ENCODE results near the gene PIGW. TPM values are rescaled to one million over a fixed set of nuclear protein-coding genes. Genes with fewer than 3 reads are reported as not detected.

Gene PIGW
- total and polyA plus RNA-seq, 2 experiments from 2014 or later, result 5.1 to 8.6 TPM

GRCh38 chr17:36514856-36515255 lies 19.9 kb upstream of the PIGW start:
- H3K9me3 ChIP-seq (ENCODE audit: low read depth), result no peaks in the 10 kb centered on the region
- DNase-seq, result no peak
- H2AFZ ChIP-seq, result no peak overlapping the region
- H3K9ac ChIP-seq, result no peak overlapping the region
- H3K9me2 ChIP-seq (ENCODE audit: insufficient read depth), result no peaks in the 10 kb centered on the region
- H3K79me2 ChIP-seq (ENCODE audit: insufficient read depth), result no peaks in the 10 kb centered on the region
- 96 to 97% methylated on average over 3 of the region's 3 CpGs for whole genome bisulfite sequencing, 2 experiments (ENCODE audit: low coverage in 1 of 2, low lambda C conversion rate in 2 of 2, missing lambda C conversion rate in 2 of 2)
- no peaks in the 10 kb centered on the region for H3K4me1 ChIP-seq (ENCODE audit: insufficient read depth)
- 0 out of 2 replicates have a peak, but pooled peaks cover 8% of the 10 kb centered on the region for H3F3A ChIP-seq (ENCODE audit: insufficient read depth)
- peaks cover 16% of the 10 kb centered on the region; the same call in 1 of the 2 replicates for H3K36me3 ChIP-seq (ENCODE audit: low read depth)
- H3K4me3 ChIP-seq, result no peak overlapping the region
- H3K4me2 ChIP-seq (ENCODE audit: unreplicated experiment), result no peak overlapping the region
- in situ Hi-C loops (cut with MboI), result loop anchor here (25.0 kb wide), 2 partner anchors 678 to 1428 kb away; no protein-coding TSS in a partner anchor
- H4K20me1 ChIP-seq (ENCODE audit: insufficient read depth), result no peaks in the 10 kb centered on the region
- H3K27ac ChIP-seq, result no peak overlapping the region
- TF ChIP-seq EZH2 (IDR thresholded peaks at IDR 0.05; ENCODE audit: insufficient read depth, poor library complexity, severe bottlenecking), result no peak
- TF ChIP-seq EZH2phosphoT487 (IDR thresholded peaks at IDR 0.05; ENCODE audit: insufficient read depth, low read depth), result no peak
- no peaks in the 10 kb centered on the region for H3K27me3 ChIP-seq (replicated peaks; ENCODE audit: insufficient read depth)

- Histone ChIP-seq H3K9me3 (ENCODE audit: low read depth) (no peaks in the 10 kb centered on the region), H3K9me2 (ENCODE audit: insufficient read depth) (no peaks in the 10 kb centered on the region), H3K36me3 (ENCODE audit: low read depth) (peaks cover 26% of the 10 kb centered on the region), H3K79me2 (ENCODE audit: insufficient read depth) (no peaks in the 10 kb centered on the region), H3K4me2 (ENCODE audit: unreplicated experiment) (no peak overlapping the region), H3K4me1 (ENCODE audit: insufficient read depth) (no peaks in the 10 kb centered on the region), H2AFZ (no peak overlapping the region), H3K9ac (no peak overlapping the region), H3K27me3 (replicated peaks; ENCODE audit: insufficient read depth) (no peaks in the 10 kb centered on the region), H3K27ac (no peak overlapping the region), H3F3A (ENCODE audit: insufficient read depth) (0 out of 2 replicates have a peak, but pooled peaks cover 8% of the 10 kb centered on the region), H4K20me1 (ENCODE audit: insufficient read depth) (no peaks in the 10 kb centered on the region), H3K4me3 (no peak overlapping the region)
- no peak for TF ChIP-seq EZH2 (IDR thresholded peaks at IDR 0.05; ENCODE audit: insufficient read depth, poor library complexity, severe bottlenecking)
- in situ Hi-C loops (cut with MboI), result loop anchor here (25.0 kb wide), 2 partner anchors 679 to 1429 kb away; no protein-coding TSS in a partner anchor
- WGBS, 2 experiments (ENCODE audit: low coverage in 1 of 2, low lambda C conversion rate in 2 of 2, missing lambda C conversion rate in 2 of 2), result 80 to 93% methylated on average over 4 of the region's 4 CpGs
- no peak for DNase-seq
Observed at GRCh38 chr17:36515837-36516236, 18.9 kb upstream of the PIGW start.

- Histone ChIP-seq H2AFZ (no peak overlapping the region), H3K9me3 (ENCODE audit: low read depth) (no peaks in the 10 kb centered on the region), H3F3A (ENCODE audit: insufficient read depth) (0 out of 2 replicates have a peak, but pooled peaks cover 8% of the 10 kb centered on the region), H3K79me2 (ENCODE audit: insufficient read depth) (peaks cover 3% of the 10 kb centered on the region; the same call in 1 of the 2 replicates), H4K20me1 (ENCODE audit: insufficient read depth) (no peaks in the 10 kb centered on the region), H3K36me3 (ENCODE audit: low read depth) (peaks cover 39% of the 10 kb centered on the region), H3K4me3 (no peak overlapping the region), H3K9ac (no peak overlapping the region), H3K4me2 (ENCODE audit: unreplicated experiment) (no peak overlapping the region), H3K9me2 (ENCODE audit: insufficient read depth) (no peaks in the 10 kb centered on the region), H3K27ac (no peak overlapping the region), H3K27me3 (replicated peaks; ENCODE audit: insufficient read depth) (no peaks in the 10 kb centered on the region), H3K4me1 (ENCODE audit: insufficient read depth) (peaks cover 9% of the 10 kb centered on the region; the same call in 1 of the 2 replicates)
- in situ Hi-C loops (cut with MboI), result loop anchor here (25.0 kb wide), 2 partner anchors 686 to 1436 kb away; no protein-coding TSS in a partner anchor
- DNase-seq, result no peak
- WGBS, 2 experiments (ENCODE audit: low coverage in 1 of 2, low lambda C conversion rate in 2 of 2, missing lambda C conversion rate in 2 of 2), result 17 to 56% methylated on average over 1 to 2 of the region's 2 CpGs
- TF ChIP-seq EZH2phosphoT487 (IDR thresholded peaks at IDR 0.05; ENCODE audit: insufficient read depth, low read depth) (no peak), EZH2 (IDR thresholded peaks at IDR 0.05; ENCODE audit: insufficient read depth, poor library complexity, severe bottlenecking) (no peak)
Observed at GRCh38 chr17:36523113-36523512, 11.7 kb upstream of the PIGW start.

- H2AFZ ChIP-seq, result no peak overlapping the region
- H3K79me2 ChIP-seq (ENCODE audit: insufficient read depth), result peaks cover 3% of the 10 kb centered on the region; the same call in 1 of the 2 replicates
- no peak overlapping the region for H3K4me2 ChIP-seq (ENCODE audit: unreplicated experiment)
- no peak for TF ChIP-seq EZH2phosphoT487 (IDR thresholded peaks at IDR 0.05; ENCODE audit: insufficient read depth, low read depth)
- TF ChIP-seq EZH2 (IDR thresholded peaks at IDR 0.05; ENCODE audit: insufficient read depth, poor library complexity, severe bottlenecking), result no peak
- H3K9me3 ChIP-seq (ENCODE audit: low read depth), result no peaks in the 10 kb centered on the region
- H3K9me2 ChIP-seq (ENCODE audit: insufficient read depth), result no peaks in the 10 kb centered on the region
- H3K4me1 ChIP-seq (ENCODE audit: insufficient read depth), result peaks cover 18% of the 10 kb centered on the region
- peak; percentile 37 for DNase-seq
- 83 to 95% methylated on average over 4 of the region's 4 CpGs for WGBS, 2 experiments (ENCODE audit: low coverage in 1 of 2, low lambda C conversion rate in 2 of 2, missing lambda C conversion rate in 2 of 2)
- no peak overlapping the region for H3K9ac ChIP-seq
- H3K27ac ChIP-seq, result no peak overlapping the region
- no peaks in the 10 kb centered on the region for H3K27me3 ChIP-seq (replicated peaks; ENCODE audit: insufficient read depth)
- H3K4me3 ChIP-seq, result no peak overlapping the region
- peaks cover 34% of the 10 kb centered on the region for H3K36me3 ChIP-seq (ENCODE audit: low read depth)
- H4K20me1 ChIP-seq (ENCODE audit: insufficient read depth), result no peaks in the 10 kb centered on the region
- H3F3A ChIP-seq (ENCODE audit: insufficient read depth), result peaks cover 13% of the 10 kb centered on the region
- in situ Hi-C loops (cut with MboI), result loop anchor here (25.0 kb wide), 2 partner anchors 687 to 1437 kb away; no protein-coding TSS in a partner anchor
Observed at GRCh38 chr17:36524428-36524876, 10.3 kb upstream of the PIGW start.
